Renal cortex interstitium (tissue), 11 donors: Measurements from ENCODE around the gene RUNX1. TPM values are rescaled to one million over a fixed set of nuclear protein-coding genes. Genes with fewer than 3 reads are reported as not detected.

ENCODE experiments used
- DNase-seq, 11 donors: peaks; one replicate each; pipeline ENCODE4 v3.0.0-alpha.2; 2013; ENCODE audit warnings: low read depth in 9 of 11, low spot score in 4 of 11; ENCODE audit errors: extremely low read depth in 1 of 11
- polyA plus RNA-seq, 3 donors: library from polyadenylated mRNA; unstranded; fragments of 120-200 nt; gene quantifications; one replicate each; pipeline ENCODE4 v1.2.1, GENCODE V29; 2013; ENCODE audit not compliant: insufficient read length in 3 of 3

Gene RUNX1
- polyA plus RNA-seq, 3 donors = 2.3 to 3.5 (median 2.4) TPM

DNA sequence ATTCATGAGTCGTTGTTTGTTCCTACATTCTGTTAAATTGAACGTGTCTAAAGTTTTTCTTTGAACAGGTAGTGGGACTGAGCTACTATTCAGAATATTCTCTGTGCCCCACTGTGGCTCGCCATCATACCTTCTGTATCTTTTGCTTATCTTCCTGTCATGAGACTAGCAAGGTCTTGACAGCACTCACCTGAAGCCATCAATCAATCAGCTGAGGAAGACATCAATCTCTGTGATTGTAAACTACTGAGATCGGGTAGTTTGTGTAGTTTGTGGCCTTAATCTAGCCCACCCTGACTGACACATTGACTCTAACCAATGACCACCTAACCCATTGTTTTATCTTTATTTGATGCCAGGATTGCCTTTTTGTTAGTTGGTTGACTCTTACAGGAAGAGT is 17.7 kb upstream of the RUNX1 start:
- DNase-seq = no peak

- DNase-seq = no peak
Observed at GRCh38 chr21:35063428-35064172, 14.5 kb upstream of the RUNX1 start.

DNA sequence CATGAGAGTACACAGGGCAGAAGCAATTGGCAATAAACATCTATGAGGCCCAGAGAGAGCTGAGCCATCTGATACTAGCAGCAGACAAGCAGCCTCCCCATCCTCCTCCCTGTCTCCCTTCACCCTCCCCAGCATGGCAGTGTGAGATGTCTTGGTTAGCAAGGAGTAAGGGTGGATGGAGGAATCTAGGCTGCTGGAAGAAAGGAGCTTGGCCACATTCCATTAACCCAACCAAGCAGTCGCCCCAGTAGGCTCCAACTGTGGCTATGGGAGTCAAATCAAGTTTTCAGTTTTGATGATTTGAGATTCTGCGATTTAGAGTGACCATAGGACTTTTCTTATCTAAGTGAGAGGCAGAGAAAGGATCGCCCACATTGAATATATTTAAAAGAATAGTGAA is 12.9 kb upstream of the RUNX1 start:
- no peak for DNase-seq

- no peak for DNase-seq
Observed at GRCh38 chr21:35059742-35060141, 10.6 kb upstream of the RUNX1 start.

DNA sequence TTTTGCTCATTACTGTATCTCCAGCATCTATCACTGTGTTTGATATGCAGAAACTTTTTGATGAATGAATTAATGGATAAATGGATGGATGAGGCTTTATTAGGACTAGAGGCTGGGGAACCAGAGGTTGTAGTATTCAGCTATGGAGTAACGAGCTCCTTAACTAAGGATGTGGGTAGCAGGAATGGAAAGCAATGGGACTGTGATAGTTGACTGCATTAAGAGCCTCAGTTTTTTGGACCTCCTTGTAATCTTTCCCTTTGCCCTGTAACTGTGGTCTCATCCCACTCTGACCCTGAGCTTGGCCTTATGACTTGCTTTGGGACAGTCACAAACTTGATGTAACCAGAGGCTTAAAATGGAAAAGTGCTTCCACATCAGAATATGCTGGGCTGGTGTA is 9.0 kb upstream of the RUNX1 start:
- no peak for DNase-seq

DNA sequence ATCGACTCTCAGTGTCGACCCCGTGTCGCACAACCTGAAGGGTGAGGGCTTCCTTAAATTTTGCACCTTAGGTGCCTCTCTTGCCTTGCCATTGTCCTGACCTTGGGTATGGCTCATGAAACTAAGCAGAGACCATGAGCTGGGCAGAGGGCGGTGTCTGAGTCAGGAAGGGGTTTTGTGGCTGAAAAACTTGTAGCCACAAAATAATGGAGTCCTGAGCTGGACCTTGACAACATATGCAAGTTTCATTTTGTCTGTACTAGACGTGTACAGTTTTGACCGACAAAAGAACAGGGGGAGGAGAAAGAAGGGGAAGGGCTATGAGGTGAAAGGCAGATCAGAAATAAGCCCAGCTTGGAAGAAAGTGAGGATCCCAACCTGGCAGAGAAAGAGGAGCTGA is 8.3 kb upstream of the RUNX1 start:
- DNase-seq = no peak

- no peak for DNase-seq
Observed at GRCh38 chr21:35053356-35054096, 4.4 kb upstream of the RUNX1 start.

DNA sequence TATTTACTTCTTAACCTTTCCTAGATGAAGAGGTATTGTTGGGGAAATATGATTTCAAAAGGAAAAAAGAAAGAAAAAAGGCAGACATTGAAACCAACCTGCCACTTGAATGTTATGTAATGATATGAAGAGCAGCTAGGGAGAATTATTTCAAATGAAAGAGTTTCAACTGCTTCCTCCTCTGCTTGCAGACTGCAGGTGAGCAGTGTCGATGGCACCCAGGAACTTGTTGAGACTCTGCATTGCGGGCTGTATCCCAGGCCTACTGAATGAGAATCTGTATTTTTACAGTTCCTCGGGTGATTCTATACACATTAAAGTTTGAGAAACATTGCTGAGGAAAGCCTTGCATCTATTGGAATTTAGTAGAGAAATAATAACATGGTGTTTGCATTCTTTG is 3.7 kb upstream of the RUNX1 start:
- no peak for DNase-seq

GRCh38 chr21:35051287-35051818 is 2.3 kb upstream of the RUNX1 start:
- DNase-seq = no peak

DNA sequence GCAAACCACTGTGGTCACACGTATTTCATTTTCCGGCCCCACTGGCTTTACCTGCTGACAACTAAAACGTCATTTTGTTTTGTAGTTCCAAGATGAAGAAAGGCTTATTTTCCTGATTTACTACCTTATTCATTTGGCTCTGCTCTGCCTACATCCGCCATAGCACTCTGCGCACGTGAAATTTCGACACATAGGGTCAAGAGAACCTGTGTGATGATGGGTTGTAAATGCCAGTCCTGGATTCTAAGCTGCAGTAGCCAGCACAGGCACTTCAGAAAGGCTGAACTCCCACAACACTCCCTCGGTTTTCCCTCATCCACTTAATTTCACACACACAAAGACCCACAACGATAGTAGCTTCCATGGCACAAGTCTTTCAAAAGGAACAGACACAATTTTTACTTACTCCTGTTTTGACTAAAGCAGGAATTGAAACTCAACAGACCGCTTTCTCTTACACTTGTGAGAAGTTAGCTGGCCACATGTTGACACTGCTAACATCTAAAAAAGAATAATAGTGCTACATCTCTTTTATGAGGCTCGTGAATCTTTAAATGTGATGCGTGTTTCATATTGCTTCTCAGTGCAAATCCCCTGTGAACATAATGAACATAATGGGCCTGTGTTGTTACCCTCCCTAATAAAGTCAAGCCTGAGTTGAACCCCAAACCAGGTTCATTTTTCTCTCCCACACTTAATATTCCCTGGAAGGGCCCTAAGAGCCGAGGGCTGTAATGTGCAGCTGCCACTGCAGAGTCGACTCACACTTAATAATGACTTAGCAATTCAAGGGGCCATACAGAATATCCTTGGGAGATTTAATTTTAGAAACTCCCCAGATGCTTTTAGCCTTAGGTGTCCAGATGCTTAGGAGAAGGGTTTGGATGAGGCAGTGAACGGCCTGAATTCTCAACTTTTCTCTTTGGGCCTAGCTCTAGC is 1.5 kb upstream of the RUNX1 start:
- DNase-seq = no peak

DNA sequence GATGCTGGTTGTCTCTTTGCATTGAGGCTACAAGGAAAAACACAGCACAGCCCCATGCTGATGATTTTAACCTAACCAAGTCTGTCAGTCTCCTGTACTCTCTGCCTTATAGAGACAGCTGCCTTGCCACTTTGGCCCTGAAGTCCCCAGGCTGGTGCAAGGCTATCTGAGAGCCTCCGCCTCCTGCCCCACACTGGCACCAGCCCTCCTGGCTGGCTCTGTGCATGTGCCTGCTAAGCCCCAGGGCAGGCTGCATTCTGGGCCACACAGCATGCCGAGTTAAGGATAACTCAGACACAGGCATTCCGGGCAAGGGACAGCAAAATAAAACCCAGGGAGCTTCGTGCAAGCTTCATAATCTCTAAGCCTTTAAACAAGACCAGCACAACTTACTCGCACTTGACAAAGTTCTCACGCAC is 910 bp downstream of the RUNX1 start:
- DNase-seq = no peak

GRCh38 chr21:35046880-35047229 is 2.2 kb downstream of the RUNX1 start:
- DNase-seq = no peak

GRCh38 chr21:35046263-35046624 is 2.9 kb downstream of the RUNX1 start:
- no peak for DNase-seq

- DNase-seq = no peak
Observed at GRCh38 chr21:35045542-35046262, 3.4 kb downstream of the RUNX1 start.

GRCh38 chr21:35044770-35045541 is 4.1 kb downstream of the RUNX1 start:
- DNase-seq = no peak

GRCh38 chr21:35044128-35044527 is 5.0 kb downstream of the RUNX1 start:
- DNase-seq = no peak

- DNase-seq = no peak
Observed at GRCh38 chr21:35043549-35043948, 5.6 kb downstream of the RUNX1 start.

DNA sequence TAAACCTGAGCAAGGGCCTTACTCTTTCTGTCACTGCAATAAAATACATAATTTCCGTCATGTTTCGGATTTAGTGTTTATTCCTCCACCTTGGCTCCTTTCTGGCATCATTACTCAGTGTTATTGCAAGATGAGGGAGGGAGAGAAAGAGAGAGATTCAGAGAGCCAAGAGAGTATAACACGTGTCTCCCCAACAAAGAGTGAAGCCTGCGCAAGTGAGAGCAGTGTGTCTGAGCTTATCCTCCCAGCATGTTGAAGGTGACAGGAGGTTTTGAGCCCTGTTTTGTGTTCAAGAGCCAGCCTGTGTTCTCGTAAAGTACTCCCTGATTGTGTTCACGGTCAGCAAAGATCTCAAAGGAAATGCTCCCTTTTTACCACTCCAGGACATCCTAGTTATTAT is 6.3 kb downstream of the RUNX1 start:
- DNase-seq = no peak
